ENCODE measurements around the gene ADGRG4.

DNA sequence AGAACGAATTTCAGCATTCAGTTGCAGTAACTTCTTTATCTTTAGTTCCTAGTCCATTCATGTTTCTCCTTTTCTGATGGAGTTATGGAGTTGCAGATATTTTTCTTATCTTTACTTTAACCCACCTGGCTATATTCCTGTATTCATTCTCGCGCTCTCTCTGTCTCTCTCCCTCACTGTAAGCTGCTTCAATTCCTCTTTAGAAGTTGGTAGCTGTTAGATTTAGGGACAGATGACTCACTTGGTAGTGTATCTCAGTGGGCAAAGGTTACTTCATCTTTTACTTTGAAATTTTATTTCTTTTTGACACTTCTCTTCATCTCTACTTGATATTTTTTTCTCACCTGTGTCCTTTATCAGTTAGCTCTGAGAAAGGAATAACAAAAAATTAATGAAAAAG is 137.4 kb downstream of the ADGRG4 start:
- TF ChIP-seq, protein P1, sequence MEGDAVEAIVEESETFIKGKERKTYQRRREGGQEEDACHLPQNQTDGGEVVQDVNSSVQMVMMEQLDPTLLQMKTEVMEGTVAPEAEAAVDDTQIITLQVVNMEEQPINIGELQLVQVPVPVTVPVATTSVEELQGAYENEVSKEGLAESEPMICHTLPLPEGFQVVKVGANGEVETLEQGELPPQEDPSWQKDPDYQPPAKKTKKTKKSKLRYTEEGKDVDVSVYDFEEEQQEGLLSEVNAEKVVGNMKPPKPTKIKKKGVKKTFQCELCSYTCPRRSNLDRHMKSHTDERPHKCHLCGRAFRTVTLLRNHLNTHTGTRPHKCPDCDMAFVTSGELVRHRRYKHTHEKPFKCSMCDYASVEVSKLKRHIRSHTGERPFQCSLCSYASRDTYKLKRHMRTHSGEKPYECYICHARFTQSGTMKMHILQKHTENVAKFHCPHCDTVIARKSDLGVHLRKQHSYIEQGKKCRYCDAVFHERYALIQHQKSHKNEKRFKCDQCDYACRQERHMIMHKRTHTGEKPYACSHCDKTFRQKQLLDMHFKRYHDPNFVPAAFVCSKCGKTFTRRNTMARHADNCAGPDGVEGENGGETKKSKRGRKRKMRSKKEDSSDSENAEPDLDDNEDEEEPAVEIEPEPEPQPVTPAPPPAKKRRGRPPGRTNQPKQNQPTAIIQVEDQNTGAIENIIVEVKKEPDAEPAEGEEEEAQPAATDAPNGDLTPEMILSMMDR (IDR thresholded peaks at IDR 0.05) = no peak
- TF ChIP-seq POLR2A (IDR thresholded peaks at IDR 0.05) = no peak
